ENCODE measurements around the gene NUBPL.

GRCh38 chr14:31660191-31660590, 99.0 kb downstream of the NUBPL start:
- TF ChIP-seq ZFX (IDR thresholded peaks at IDR 0.05; ENCODE audit: borderline replicate concordance), result no peak
- TF ChIP-seq CTCF (IDR thresholded peaks at IDR 0.05), result no peak

Data from 22Rv1 (cell line).